HL-60 (cell line): Measurements from ENCODE around the gene FRS3.

Source experiments
- CTCF ChIP-seq: IDR thresholded peaks from one replicate; pipeline ENCODE4 v1.5.1; 2011; ENCODE audit warnings: low read length, control low read depth, inconsistent platforms; ENCODE audit not compliant: insufficient read depth
- POLR2AphosphoS5 ChIP-seq: IDR thresholded peaks from 2 replicates; pipeline ENCODE4 v1.6.1; 2012; ENCODE audit warnings: low read depth

GRCh38 chr6:41733360-41733706 is 46.4 kb downstream of the FRS3 start:
- no peak for TF ChIP-seq CTCF
- no peak for TF ChIP-seq POLR2AphosphoS5
